HepG2 (cell line): ENCODE measurements around the gene CYTH1. TPM values are rescaled to one million over a fixed set of nuclear protein-coding genes. Genes with fewer than 3 reads are reported as not detected.

Experiments
- ATAC-seq: fragments of 200-7000 bp; cut with Tn5 transposase; 3 replicates; pipeline ENCODE4 v1.9.1; 2020; ENCODE audit warnings: mild to moderate bottlenecking, moderate library complexity
- BruUV-seq: library from RNA; stranded (reverse); fragments of 400-500 nt; replicated peaks from 2 replicates; lab custom pipeline; 2021; lab: Mats Ljungman, UMichigan
- CTCF ChIA-PET: fragments of 300-600 bp; formaldehyde crosslinking; extraction: SDS; loops from one replicate; lab custom pipeline; 2021; ENCODE audit warnings: low total read pairs, inconsistent platforms, low intra/inter-chr PET ratio; lab: Yijun Ruan, JAX
- POLR2A ChIA-PET: fragments of 350-600 bp; sonication (Branson Sonifier 250); formaldehyde crosslinking; loops from one replicate; lab custom pipeline; 2020; ENCODE audit warnings: antibody characterized with exemption, inconsistent platforms; lab: Yijun Ruan, JAX
- DNase-seq: peaks from one replicate; pipeline ENCODE4 v3.0.0-alpha.2; 2015; ENCODE audit warnings: low spot score
- FAIRE-seq: peaks from 3 replicates; lab custom pipeline; 2011; peaks lifted over from hg19 to GRCh38; lab: Jason Lieb, UNC
- H2AFZ ChIP-seq: one replicate; pipeline ENCODE4 v1.6.1; 2011; ENCODE audit warnings: low read length, inconsistent platforms
- H3K27ac ChIP-seq: fragments of 300-600 bp; 3 replicates; pipeline ENCODE4 v1.8.0; 2011; ENCODE audit warnings: mixed run types, mild to moderate bottlenecking, mixed read lengths, low read length, inconsistent platforms; ENCODE audit not compliant: insufficient read depth; ENCODE audit errors: extremely low read length
- H3K27me3 ChIP-seq, 2 experiments: fragments of 200-600 bp in 1 of 2; 2 replicates in 1 of 2; 3 replicates in 1 of 2; pipeline versions ENCODE4 v1.6.0 to v1.8.0; 2011; ENCODE audit warnings: low read length in 2 of 2, mild to moderate bottlenecking in 2 of 2, moderate library complexity in 2 of 2, inconsistent platforms in 1 of 2; ENCODE audit not compliant: insufficient read depth in 2 of 2, control insufficient read depth in 1 of 2
- H3K36me3 ChIP-seq, 2 experiments: fragments of 200-600 bp in 1 of 2; replicated peaks in 1 of 2; 2 replicates in 1 of 2; 3 replicates in 1 of 2; pipeline versions ENCODE4 v1.5.1 to v1.8.0; 2011; ENCODE audit warnings: low read length in 2 of 2, inconsistent platforms in 1 of 2; ENCODE audit not compliant: insufficient read depth in 2 of 2, control insufficient read depth in 1 of 2
- H3K4me1 ChIP-seq: 2 replicates; pipeline ENCODE4 v1.5.1; 2012; ENCODE audit warnings: low read length, inconsistent platforms; ENCODE audit not compliant: insufficient read depth
- H3K4me2 ChIP-seq: 2 replicates; pipeline ENCODE4 v1.6.0; 2011; ENCODE audit warnings: low read depth, low read length, inconsistent platforms
- H3K4me3 ChIP-seq, 3 experiments: fragments of 200-600 bp in 1 of 3; sonication (generic), shearing (Covaris generic) in 1 of 3; replicated peaks in 1 of 3; 2 replicates each; pipeline ENCODE4 v1.5.1; 2011 to 2016; ENCODE audit warnings: low read length in 3 of 3, inconsistent platforms in 2 of 3, low read depth in 2 of 3, mild to moderate bottlenecking in 2 of 3, control low read depth in 1 of 3, mixed read lengths in 1 of 3; ENCODE audit not compliant: insufficient read depth in 1 of 3
- H3K79me2 ChIP-seq: one replicate; pipeline ENCODE4 v1.6.1; 2011; ENCODE audit warnings: low read length, inconsistent platforms; ENCODE audit not compliant: insufficient read depth
- H3K9ac ChIP-seq: 2 replicates; pipeline ENCODE4 v1.6.0; 2011; ENCODE audit warnings: mild to moderate bottlenecking, low read depth, low read length, inconsistent platforms; ENCODE audit not compliant: insufficient read depth
- H3K9me3 ChIP-seq: 2 replicates; pipeline ENCODE4 v1.5.1; 2012; ENCODE audit warnings: mild to moderate bottlenecking, low read length
- H4K20me1 ChIP-seq: 2 replicates; pipeline ENCODE4 v1.6.0; 2011; ENCODE audit warnings: inconsistent platforms, mild to moderate bottlenecking, low read length, moderate library complexity; ENCODE audit not compliant: insufficient read depth
- BRCA1 ChIP-seq: sonication (generic); formaldehyde crosslinking; IDR thresholded peaks from 2 replicates; pipeline ENCODE4 v1.4.0; 2020; ENCODE audit warnings: missing genetic modification reagents
- FIP1L1 ChIP-seq: fragments of 200-400 bp; formaldehyde crosslinking; IDR thresholded peaks from 2 replicates; pipeline ENCODE4 v1.6.1; 2018; ENCODE audit warnings: low read depth, mild to moderate bottlenecking, low read length, moderate library complexity, borderline replicate concordance; ENCODE audit not compliant: insufficient read depth
- FLYWCH1 ChIP-seq: sonication (generic); formaldehyde crosslinking; IDR thresholded peaks from 2 replicates; pipeline ENCODE4 v1.8.1; 2023; ENCODE audit warnings: mild to moderate bottlenecking, missing genetic modification reagents
- GABPB1 ChIP-seq: IDR thresholded peaks from 2 replicates; pipeline ENCODE4 v1.6.1; 2016; ENCODE audit warnings: mild to moderate bottlenecking, missing genetic modification reagents, moderate library complexity, missing compliant biosample characterization
- IKZF4 ChIP-seq: sonication (generic); formaldehyde crosslinking; IDR thresholded peaks from 2 replicates; pipeline ENCODE4 v1.5.1; 2020; ENCODE audit warnings: borderline replicate concordance, mild to moderate bottlenecking, low read depth, missing genetic modification reagents; ENCODE audit errors: not compliant biosample characterization
- JDP2 ChIP-seq: sonication (generic); formaldehyde crosslinking; IDR thresholded peaks from 2 replicates; pipeline ENCODE4 v1.8.1; 2022; ENCODE audit warnings: missing genetic modification reagents, borderline replicate concordance
- PCBP2 ChIP-seq: fragments of 200-400 bp; formaldehyde crosslinking; optimal IDR thresholded peaks from 2 replicates; pipeline ENCODE3; 2018; ENCODE audit warnings: low read length, low read depth; ENCODE audit not compliant: poor library complexity, severe bottlenecking
- RELA ChIP-seq: sonication (generic); formaldehyde crosslinking; IDR thresholded peaks from 2 replicates; pipeline ENCODE4 v1.4.0; 2020; ENCODE audit warnings: missing genetic modification reagents
- SIX1 ChIP-seq: sonication (generic); formaldehyde crosslinking; IDR thresholded peaks from 2 replicates; pipeline ENCODE4 v1.4.0; 2020; ENCODE audit warnings: missing genetic modification reagents, borderline replicate concordance
- SRF ChIP-seq: IDR thresholded peaks from 2 replicates; pipeline ENCODE4 v1.6.1; 2011; ENCODE audit warnings: mild to moderate bottlenecking, low read depth, low read length, moderate library complexity
- ZNF224 ChIP-seq: sonication (generic); formaldehyde crosslinking; IDR thresholded peaks from 2 replicates; pipeline ENCODE4 v1.5.0; 2020; ENCODE audit warnings: mild to moderate bottlenecking, missing genetic modification reagents
- ZNF547 ChIP-seq: sonication (generic); formaldehyde crosslinking; IDR thresholded peaks from 2 replicates; pipeline ENCODE4 v1.5.1; 2020; ENCODE audit warnings: mild to moderate bottlenecking, missing genetic modification reagents
- WGBS: methylation state at CpG from one replicate; pipeline ENCODE4 v1.1.6; 2017; ENCODE audit warnings: low lambda C conversion rate; 5-methylcytosine and 5-hydroxymethylcytosine counted together
- in situ Hi-C: cut with HindIII; loops from 2 replicates; pipeline ENCODE4 v1.10.0; 2017; ENCODE audit warnings: low pct_unique_long_range_greater_than_20kb; ENCODE audit not compliant: extremely low pct_ligation_motif_present
- intact Hi-C: fragments of 100-400 bp; cut with micrococcal nuclease; formaldehyde crosslinking; loops from one replicate; pipeline ENCODE4 v1.10.0; 2022; ENCODE audit not compliant: unreplicated experiment
- polyA plus RNA-seq, 8 experiments: library from polyadenylated mRNA; depleted of rRNA in 3 of 8; stranded (reverse) in 7 of 8; unstranded in 1 of 8; fragments of >200 nt; fragmentation: Illumina TruSeq in 4 of 8; extraction: Trizol in 4 of 8; gene quantifications; 2 replicates each; pipeline versions ENCODE4 v1.2.1 to v1.2.3, GENCODE V29; 2011 to 2016; ENCODE audit warnings: low read depth in 4 of 8, missing spikeins in 1 of 8, mixed read lengths in 1 of 8; ENCODE audit not compliant: insufficient read depth in 1 of 8
- total RNA-seq, 5 experiments: library from RNA; depleted of rRNA; stranded (reverse); fragments of >200 nt; fragmentation: Illumina TruSeq; extraction: Trizol; gene quantifications; 2 replicates each; pipeline ENCODE4 v1.2.3, GENCODE V29; 2016; ENCODE audit warnings: low read depth in 1 of 5
- TF ChIP-seq, protein P1 (sequence below): sonication (generic); formaldehyde crosslinking; IDR thresholded peaks from 2 replicates; pipeline ENCODE4 v1.4.0; 2020; ENCODE audit warnings: missing genetic modification reagents

Gene CYTH1
- total and polyA plus RNA-seq, 2 of the 13 experiments (the other 11 are each of a cell fraction or from before 2014, with no cell fraction given): 20.1 to 48.9 TPM

DNA sequence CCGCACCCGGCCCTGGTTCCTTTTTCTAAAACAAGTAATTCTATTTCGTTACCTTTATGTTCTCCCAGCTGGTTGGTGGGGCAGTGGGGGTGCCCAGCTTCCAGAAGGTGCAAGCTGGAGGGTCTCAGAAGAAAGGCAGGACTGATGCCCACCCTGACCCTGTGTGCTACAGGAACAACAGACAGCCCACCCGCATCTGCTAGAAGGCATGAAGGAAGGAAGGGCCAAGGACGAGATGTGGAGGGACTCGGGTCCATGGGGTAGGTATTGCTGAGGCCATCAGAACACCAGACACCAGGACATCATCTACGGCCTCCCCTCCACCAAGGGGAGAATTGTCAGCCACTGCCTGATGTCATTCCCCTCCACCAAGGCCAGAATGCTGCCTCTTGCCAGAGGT lies 6.4 kb upstream of the CYTH1 start:
- CTCF ChIA-PET: no interaction called here
- in situ Hi-C loops: no loop called here
- 82% methylated on average over 7 of the region's 7 CpGs for WGBS

More for the DNA sequence above, 6.4 kb upstream of the CYTH1 start:
- Histone ChIP-seq H3K79me2 (no peaks in the 10 kb centered on the region), H2AFZ (no peak overlapping the region), H3K4me3 (no peak overlapping the region), H3K9me3 (no peaks in the 10 kb centered on the region), H3K4me2 (no peak overlapping the region), H3K4me1 (peaks cover 50% of the 10 kb centered on the region), H3K36me3 (peaks cover under 1 to 4% of the 10 kb centered on the region in 2 experiments; a peak in 2 of 5 replicates), H3K27ac (no peak overlapping the region), H3K27me3 (no peaks in the 10 kb centered on the region), H3K9ac (no peak overlapping the region), H4K20me1 (no peaks in the 10 kb centered on the region)
- no TSS peak for BruUV-seq
- no peak for ATAC-seq
- TF ChIP-seq ZNF224: no peak
- TF ChIP-seq RELA (CRISPR knock-in tag): no peak
- no peak for TF ChIP-seq IKZF4 (CRISPR knock-in tag)
- no peak for TF ChIP-seq SRF
- no peak for TF ChIP-seq JDP2 (CRISPR knock-in tag)
- no peak for TF ChIP-seq FIP1L1
- TF ChIP-seq GABPB1 (CRISPR knock-in tag): no peak
- no peak for TF ChIP-seq SIX1 (CRISPR knock-in tag)
- no peak for TF ChIP-seq PCBP2
- TF ChIP-seq, protein P1, sequence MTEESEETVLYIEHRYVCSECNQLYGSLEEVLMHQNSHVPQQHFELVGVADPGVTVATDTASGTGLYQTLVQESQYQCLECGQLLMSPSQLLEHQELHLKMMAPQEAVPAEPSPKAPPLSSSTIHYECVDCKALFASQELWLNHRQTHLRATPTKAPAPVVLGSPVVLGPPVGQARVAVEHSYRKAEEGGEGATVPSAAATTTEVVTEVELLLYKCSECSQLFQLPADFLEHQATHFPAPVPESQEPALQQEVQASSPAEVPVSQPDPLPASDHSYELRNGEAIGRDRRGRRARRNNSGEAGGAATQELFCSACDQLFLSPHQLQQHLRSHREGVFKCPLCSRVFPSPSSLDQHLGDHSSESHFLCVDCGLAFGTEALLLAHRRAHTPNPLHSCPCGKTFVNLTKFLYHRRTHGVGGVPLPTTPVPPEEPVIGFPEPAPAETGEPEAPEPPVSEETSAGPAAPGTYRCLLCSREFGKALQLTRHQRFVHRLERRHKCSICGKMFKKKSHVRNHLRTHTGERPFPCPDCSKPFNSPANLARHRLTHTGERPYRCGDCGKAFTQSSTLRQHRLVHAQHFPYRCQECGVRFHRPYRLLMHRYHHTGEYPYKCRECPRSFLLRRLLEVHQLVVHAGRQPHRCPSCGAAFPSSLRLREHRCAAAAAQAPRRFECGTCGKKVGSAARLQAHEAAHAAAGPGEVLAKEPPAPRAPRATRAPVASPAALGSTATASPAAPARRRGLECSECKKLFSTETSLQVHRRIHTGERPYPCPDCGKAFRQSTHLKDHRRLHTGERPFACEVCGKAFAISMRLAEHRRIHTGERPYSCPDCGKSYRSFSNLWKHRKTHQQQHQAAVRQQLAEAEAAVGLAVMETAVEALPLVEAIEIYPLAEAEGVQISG (CRISPR knock-in tag): no peak
- no peak for TF ChIP-seq BRCA1 (CRISPR knock-in tag)
- no peak for TF ChIP-seq FLYWCH1 (CRISPR knock-in tag)
- TF ChIP-seq ZNF547: no peak
- POLR2A ChIA-PET: no interaction called here
- FAIRE-seq: no peak
- DNase-seq: no peak
- intact Hi-C loops: no loop called here
